ENCODE data around the gene MYO1E.
"Not testable (repeated sequence)": the region's sequence is repeated elsewhere in the genome, so short reads cannot be mapped to it uniquely, and the experiment has no call there.

Gene MYO1E

GRCh38 chr15:59133929-59134427 is 238.7 kb downstream of the MYO1E start:
- no peak overlapping the region for H3K4me3 ChIP-seq (ENCODE audit: low read depth, low read length)
- no peak overlapping the region for H3K27ac ChIP-seq
- TF ChIP-seq, protein P1, sequence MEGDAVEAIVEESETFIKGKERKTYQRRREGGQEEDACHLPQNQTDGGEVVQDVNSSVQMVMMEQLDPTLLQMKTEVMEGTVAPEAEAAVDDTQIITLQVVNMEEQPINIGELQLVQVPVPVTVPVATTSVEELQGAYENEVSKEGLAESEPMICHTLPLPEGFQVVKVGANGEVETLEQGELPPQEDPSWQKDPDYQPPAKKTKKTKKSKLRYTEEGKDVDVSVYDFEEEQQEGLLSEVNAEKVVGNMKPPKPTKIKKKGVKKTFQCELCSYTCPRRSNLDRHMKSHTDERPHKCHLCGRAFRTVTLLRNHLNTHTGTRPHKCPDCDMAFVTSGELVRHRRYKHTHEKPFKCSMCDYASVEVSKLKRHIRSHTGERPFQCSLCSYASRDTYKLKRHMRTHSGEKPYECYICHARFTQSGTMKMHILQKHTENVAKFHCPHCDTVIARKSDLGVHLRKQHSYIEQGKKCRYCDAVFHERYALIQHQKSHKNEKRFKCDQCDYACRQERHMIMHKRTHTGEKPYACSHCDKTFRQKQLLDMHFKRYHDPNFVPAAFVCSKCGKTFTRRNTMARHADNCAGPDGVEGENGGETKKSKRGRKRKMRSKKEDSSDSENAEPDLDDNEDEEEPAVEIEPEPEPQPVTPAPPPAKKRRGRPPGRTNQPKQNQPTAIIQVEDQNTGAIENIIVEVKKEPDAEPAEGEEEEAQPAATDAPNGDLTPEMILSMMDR (IDR thresholded peaks at IDR 0.05; ENCODE audit: low read depth, low read length, missing control alignments) = no peak
- DNase-seq = no peak
- no peaks in the 10 kb centered on the region for H3K27me3 ChIP-seq (replicated peaks)
- peaks cover 70% of the 10 kb centered on the region for H3K36me3 ChIP-seq (replicated peaks)
- in situ Hi-C loops (cut with HindIII; ENCODE audit: low pct_ligation_motif_present, low sequenced_read_pairs) = no loop called here

DNA sequence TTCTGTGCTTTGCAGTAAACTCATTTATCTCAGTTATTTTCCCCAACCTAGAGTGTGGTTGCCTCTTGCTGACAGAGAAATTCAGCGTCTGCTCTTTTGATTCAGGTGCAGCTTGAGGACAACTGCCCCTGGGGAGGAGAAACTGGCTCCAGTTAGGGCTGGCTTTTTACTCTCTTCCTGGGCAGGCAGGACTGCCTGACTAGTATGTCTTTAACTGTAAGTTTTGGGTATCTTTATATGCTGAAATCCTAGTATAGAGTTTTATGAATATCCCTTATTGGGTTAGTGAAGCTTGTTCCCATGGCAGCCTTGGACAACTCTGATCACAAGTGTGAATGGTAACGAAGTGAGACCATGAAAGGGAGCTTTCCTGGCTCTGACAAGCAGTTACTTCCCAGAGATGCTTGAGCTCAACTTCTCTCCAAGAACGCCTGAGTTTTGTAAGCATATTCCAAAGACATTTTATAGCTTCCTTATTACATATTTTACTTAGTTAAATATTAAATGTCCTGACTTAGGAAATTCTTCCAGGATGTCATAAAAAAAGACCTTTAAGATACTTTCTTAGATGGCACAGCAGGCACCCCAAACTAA is 240.6 kb downstream of the MYO1E start:
- Histone ChIP-seq H3K27me3 (replicated peaks) (no peaks in the 10 kb centered on the region), H3K27ac (no peak overlapping the region), H3K36me3 (replicated peaks) (peaks cover 55% of the 10 kb centered on the region), H3K4me3 (ENCODE audit: low read depth, low read length) (no peak overlapping the region)
- in situ Hi-C loops (cut with HindIII; ENCODE audit: low pct_ligation_motif_present, low sequenced_read_pairs) = no loop called here
- TF ChIP-seq, protein P1 (IDR thresholded peaks at IDR 0.05; ENCODE audit: low read depth, low read length, missing control alignments) = no peak
- DNase-seq = no peak

DNA sequence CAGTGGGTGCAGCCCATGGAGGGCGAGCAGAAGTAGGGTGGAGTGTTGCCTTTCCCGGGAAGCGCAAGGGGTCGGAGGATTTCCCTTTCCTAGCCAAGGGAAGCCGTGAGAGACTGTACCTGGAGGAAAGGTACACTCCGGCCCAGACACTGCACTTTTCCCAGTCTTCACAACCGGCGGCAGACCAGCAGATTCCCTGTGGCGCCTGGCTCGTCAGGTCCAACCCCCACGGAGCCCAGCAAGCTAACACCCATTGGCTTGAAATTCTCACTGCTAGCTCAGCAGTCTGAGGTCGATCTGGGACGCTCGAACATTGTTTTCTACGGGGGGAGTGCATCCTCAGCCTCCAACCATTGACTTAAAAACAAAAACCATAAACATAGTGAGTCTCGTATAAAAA is 241.2 kb downstream of the MYO1E start:
- H3K27me3 ChIP-seq (replicated peaks) = no peaks in the 10 kb centered on the region
- no peak overlapping the region for H3K27ac ChIP-seq
- no peak for DNase-seq
- in situ Hi-C loops (cut with HindIII; ENCODE audit: low pct_ligation_motif_present, low sequenced_read_pairs) = no loop called here
- TF ChIP-seq, protein P1 (IDR thresholded peaks at IDR 0.05; ENCODE audit: low read depth, low read length, missing control alignments) = no peak
- no peak overlapping the region for H3K4me3 ChIP-seq (ENCODE audit: low read depth, low read length)
- peaks cover 49% of the 10 kb centered on the region for H3K36me3 ChIP-seq (replicated peaks)

DNA sequence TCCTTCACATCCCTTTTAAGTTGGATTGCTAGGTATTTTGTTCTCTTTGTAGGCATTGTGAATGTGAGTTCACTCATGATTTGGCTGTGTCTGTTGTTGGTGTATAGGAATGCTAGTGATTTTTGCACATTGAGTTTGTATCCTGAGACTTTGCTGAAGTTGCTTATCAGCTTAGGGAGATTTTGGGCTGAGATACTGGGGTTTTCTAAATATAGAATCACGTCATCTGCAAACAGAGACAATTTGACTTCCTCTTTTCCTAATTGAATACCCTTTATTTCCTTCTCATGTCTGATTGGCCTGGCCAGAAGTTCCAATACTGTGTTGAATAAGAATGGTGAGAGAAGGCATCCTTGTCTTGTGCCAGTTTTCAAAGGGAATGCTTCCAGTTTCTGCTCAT is 245.4 kb downstream of the MYO1E start:
- H3K27ac ChIP-seq; H3K4me3 ChIP-seq (ENCODE audit: low read depth, low read length); H3K27me3 ChIP-seq (replicated peaks); DNase-seq; in situ Hi-C loops (cut with HindIII; ENCODE audit: low pct_ligation_motif_present, low sequenced_read_pairs): not testable (repeated sequence)
- H3K36me3 ChIP-seq (replicated peaks) = peaks cover 16% of the 10 kb centered on the region

- H3K27ac ChIP-seq; H3K4me3 ChIP-seq (ENCODE audit: low read depth, low read length); in situ Hi-C loops (cut with HindIII; ENCODE audit: low pct_ligation_motif_present, low sequenced_read_pairs); H3K27me3 ChIP-seq (replicated peaks); H3K36me3 ChIP-seq (replicated peaks); DNase-seq: not testable (repeated sequence)
Observed at GRCh38 chr15:59125683-59126082, 247.0 kb downstream of the MYO1E start.

GRCh38 chr15:59124261-59124660 is 248.4 kb downstream of the MYO1E start:
- Histone ChIP-seq H3K27me3 (replicated peaks) (no peaks in the 10 kb centered on the region), H3K36me3 (replicated peaks) (no peaks in the 10 kb centered on the region), H3K4me3 (ENCODE audit: low read depth, low read length) (no peak overlapping the region), H3K27ac (no peak overlapping the region)
- in situ Hi-C loops (cut with HindIII; ENCODE audit: low pct_ligation_motif_present, low sequenced_read_pairs) = no loop called here
- DNase-seq = no peak
- TF ChIP-seq, protein P1 (IDR thresholded peaks at IDR 0.05; ENCODE audit: low read depth, low read length, missing control alignments) = no peak

DNA sequence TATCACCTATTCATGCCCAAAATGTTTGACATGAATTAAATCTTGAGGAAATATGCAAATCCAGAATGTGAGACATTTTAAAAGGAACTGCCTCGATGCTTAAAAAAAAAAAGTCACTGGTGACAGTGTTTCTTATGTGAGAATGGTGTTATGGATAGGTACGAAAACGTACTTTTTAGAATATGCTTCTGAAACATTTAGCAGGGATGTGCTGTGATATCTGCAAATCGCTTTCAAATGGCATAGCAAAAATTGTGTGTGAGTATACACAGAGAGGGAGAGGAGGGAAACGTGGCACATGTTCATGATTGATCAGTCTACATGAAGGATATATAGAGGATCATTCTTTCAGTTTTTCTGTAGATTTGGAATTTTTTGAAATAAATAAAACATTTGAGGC is 251.7 kb downstream of the MYO1E start:
- no peak overlapping the region for H3K4me3 ChIP-seq (ENCODE audit: low read depth, low read length)
- no peak overlapping the region for H3K27ac ChIP-seq
- H3K36me3 ChIP-seq (replicated peaks) = peaks cover 6% of the 10 kb centered on the region
- TF ChIP-seq, protein P1 (IDR thresholded peaks at IDR 0.05; ENCODE audit: low read depth, low read length, missing control alignments) = no peak
- no peak for DNase-seq
- H3K27me3 ChIP-seq (replicated peaks) = no peaks in the 10 kb centered on the region
- in situ Hi-C loops (cut with HindIII; ENCODE audit: low pct_ligation_motif_present, low sequenced_read_pairs) = no loop called here
